GM18498 (cell line): ENCODE measurements around the gene HOXA13.

Experiments
- ATAC-seq: cut with Tn5 transposase; IDR thresholded peaks from one replicate; pipeline ENCODE4 v1.9.1; 2021; ENCODE audit warnings: mild to moderate bottlenecking, moderate library complexity; ENCODE audit not compliant: unreplicated experiment

HOXA13 gene

GRCh38 chr7:27199849-27200760, at the start of gene HOXA13:
TSS of gene HOXA13 (minus strand) at chr7:27200091. CDS start at chr7:27200077, 14 bp downstream.
- peak; percentile 48 for ATAC-seq

- no peak for ATAC-seq
These were observed 49.2 kb upstream of the HOXA13 start for GRCh38 chr7:27248911-27249723.

- ATAC-seq = no peak
These were observed 48.5 kb upstream of the HOXA13 start for GRCh38 chr7:27248427-27248806.

DNA sequence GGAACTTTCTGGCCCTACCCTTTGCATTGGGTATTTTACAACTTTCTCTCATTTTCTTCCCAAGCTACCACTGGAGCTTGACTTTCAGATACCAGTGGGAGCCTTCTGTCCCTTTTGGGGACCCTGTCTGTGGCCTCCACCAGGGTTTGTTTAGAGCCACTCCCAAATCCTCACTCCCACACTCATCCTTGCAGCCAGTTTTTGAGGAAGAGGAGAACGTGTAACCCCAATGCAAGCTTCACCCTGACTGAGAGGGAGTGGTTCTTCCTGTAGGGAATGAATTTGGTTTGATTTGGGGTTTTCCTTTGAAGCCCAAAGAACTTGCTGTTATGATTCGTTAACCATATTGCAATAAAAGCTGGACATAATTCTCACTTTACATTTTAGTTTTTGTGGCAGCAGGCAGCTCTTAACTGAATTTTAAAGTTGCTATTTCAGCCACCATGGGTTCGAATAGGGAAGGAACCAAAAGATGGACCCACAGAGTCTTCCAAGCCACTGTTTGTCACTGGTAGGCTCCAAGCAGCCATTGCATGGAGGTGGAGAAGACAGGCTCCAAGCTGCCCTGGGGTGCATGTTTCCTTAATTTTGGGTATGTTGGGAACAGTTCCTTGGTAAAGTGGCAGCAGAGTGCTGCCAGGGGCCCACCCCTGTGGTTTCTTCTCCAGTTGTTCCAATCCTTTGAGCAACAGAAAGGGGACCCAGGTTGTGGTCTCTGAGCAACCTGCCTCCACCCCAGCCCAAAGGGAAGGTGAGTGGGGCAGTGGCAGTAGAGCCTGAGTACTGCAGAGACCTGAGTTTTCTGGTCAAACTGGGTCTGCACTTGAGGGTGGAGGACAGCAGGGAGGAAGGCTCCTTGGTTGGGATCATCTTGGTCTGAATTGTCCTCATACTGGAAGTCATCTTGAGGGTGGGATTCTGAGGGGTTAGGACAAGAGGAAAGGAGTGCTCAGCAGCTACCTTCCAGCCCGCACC, 47.8 kb upstream of the HOXA13 start:
- ATAC-seq = no peak

GRCh38 chr7:27247000-27247399, 47.1 kb upstream of the HOXA13 start:
- ATAC-seq = no peak

GRCh38 chr7:27245798-27246691, 46.2 kb upstream of the HOXA13 start:
- no peak for ATAC-seq

DNA sequence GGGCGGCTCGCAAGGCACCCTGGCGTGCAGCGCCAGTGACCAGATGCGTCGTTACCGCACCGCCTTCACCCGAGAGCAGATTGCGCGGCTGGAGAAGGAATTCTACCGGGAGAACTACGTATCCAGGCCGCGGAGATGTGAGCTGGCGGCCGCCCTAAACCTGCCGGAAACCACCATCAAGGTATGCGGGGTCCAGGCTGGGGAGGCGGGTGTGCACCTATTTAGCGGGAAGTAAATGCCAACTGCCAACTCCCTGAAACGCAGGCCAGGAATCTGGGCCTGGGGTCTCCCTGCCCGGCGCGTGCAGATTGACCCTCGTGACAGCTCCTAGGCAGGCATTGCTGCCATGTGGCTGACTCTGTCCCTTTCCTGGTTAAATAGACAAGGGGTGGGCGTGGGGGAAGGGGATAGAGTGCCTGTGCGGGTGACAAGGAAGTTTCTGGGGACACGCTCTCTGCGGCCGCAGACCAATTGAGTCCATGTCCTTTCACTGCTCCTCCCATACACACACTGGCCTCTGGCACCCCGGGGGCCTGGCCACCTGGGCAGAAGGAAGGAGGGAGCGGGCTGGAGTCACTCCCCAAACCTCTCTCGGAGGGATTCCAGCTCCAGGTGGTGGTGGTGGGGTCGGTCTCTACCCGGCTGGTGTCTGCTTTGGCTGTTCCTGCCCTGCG, 45.4 kb upstream of the HOXA13 start:
- no peak for ATAC-seq

DNA sequence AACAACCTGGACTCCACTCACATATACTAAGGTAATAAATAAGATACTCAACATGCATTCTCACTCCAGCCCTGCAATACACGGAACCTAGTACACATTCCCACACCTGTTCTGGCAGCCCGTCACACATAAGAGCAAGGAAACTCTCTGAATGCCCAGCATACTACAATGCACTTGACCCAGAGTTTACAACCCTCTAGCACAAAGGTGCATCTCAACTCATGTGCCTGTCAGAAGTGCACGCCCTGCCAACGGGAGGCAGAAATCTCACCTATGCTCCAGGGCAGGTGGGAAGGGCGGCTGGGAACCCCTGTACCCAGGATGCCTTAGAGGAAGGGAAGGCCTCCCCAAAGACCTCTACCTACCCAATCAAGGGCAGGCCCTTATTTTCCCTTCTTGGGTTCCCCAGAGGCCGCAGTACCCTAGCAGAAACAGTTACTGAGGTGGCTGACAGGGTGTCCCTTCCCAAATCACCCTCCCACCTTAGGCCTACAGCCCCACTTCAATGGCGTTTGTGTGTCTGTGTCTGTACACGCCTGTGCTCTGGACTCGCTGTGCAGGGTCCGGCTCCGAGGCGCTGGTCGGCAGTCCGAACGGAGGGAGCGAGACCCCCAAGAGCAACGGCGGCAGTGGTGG, 44.7 kb upstream of the HOXA13 start:
- ATAC-seq = no peak

- no peak for ATAC-seq
These were observed 43.7 kb upstream of the HOXA13 start for GRCh38 chr7:27243340-27244163.

DNA sequence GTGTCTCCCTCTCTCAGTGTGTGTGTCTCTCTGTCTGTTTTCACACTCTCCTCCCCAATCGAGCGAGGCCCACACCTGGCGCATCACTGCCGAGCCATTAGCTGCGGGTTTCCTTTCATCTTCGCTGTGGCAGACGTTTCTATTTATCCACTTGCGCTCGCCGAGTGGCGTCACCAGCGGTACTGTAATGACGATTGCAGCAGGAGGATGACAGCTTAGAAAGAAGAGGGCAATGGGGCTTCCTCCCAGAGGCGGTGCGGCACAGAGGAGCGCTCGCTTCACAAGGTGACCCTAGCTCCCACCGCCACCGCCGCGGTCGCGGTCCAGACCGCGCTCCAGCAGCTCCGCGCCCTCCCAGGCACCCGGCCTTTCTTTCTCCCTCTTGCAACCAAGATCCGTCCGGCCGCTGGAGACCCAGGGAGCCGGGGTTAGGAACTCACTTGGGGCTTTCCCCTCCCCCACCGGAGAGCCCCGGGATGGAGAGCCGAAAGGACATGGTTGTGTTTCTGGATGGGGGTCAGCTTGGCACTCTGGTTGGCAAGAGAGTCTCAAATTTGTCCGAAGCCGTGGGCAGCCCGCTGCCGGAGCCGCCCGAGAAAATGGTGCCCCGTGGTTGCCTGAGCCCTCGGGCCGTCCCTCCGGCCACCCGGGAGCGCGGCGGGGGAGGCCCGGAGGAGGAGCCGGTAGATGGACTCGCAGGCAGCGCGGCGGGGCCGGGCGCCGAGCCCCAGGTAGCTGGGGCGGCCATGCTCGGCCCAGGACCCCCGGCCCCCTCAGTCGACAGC, 42.9 kb upstream of the HOXA13 start, which contains the start of gene EVX1:
Gene EVX1, plus strand, starts transcription at position 248 of the 785 bp plus-strand sequence. Its CDS starts 229 bp downstream, at position 477.
- no peak for ATAC-seq

- ATAC-seq = no peak
These were observed 42.3 kb upstream of the HOXA13 start for GRCh38 chr7:27242154-27242553.

DNA sequence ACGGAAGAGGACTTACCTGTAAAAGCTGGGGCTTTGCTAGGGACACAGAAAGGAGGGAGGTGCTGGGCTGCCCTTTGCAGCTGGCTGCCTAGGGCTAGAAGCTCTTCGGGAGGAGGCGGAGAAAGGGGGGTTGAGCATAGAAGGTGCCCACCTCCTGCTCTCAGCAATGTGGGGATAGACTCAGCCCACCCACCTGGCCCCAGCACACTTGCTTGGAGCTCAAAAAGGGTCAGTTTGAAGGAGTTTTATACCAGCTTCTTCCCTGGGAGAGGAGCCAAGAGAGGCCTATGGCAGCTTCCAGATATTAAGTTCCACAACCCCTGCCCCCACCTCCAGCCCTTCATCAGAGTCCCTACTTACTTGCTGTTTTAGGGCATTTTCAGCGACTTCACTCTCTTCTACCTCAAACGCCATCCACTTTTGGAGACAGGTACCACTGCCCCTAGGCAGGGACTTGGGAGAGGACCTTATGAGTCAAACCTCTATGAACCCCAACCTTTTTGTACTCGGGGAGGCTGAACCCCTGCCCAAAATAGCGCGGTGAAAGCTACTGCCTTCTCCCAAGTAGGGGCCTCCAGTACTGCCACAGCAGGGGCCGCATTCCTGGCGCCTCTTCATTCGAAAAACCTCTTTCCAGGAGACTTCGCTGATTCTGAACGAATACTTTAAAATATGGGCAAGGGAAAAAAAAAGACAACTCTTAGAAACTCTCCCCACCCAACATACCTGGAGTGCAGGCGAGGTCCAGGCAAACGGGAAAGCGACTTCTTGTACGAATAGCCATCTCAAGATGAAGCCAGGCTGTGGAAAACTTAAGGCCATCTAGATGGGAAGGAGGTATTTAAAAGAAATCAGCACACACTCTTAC, 41.5 kb upstream of the HOXA13 start:
- no peak for ATAC-seq

GRCh38 chr7:27240015-27240731, 40.3 kb upstream of the HOXA13 start:
- ATAC-seq = no peak

GRCh38 chr7:27239387-27240014, 39.6 kb upstream of the HOXA13 start:
- ATAC-seq = no peak

- no peak for ATAC-seq
These were observed 39.1 kb upstream of the HOXA13 start for GRCh38 chr7:27238979-27239386.
